Subcutaneous adipose tissue (tissue), 4 donors: ENCODE measurements around the gene EID1. TPM values are rescaled to one million over a fixed set of nuclear protein-coding genes. Genes with fewer than 3 reads are reported as not detected.

ENCODE experiments used
- total RNA-seq, 4 donors: library from RNA; depleted of rRNA; stranded (reverse); fragments of >200 nt; gene quantifications; one replicate each; pipeline ENCODE4 v1.1.0, GENCODE V29; 2016
- TF ChIP-seq, protein P1 (sequence below): fragments of 450-650 bp; IDR thresholded peaks from one replicate; pipeline ENCODE4 v1.5.1; 2016; ENCODE audit warnings: low read depth, mild to moderate bottlenecking, control low read depth, antibody characterized with exemption, moderate library complexity

EID1 gene
- total RNA-seq, 4 donors from 2014 or later = 140 to 200 (median 154) TPM

DNA sequence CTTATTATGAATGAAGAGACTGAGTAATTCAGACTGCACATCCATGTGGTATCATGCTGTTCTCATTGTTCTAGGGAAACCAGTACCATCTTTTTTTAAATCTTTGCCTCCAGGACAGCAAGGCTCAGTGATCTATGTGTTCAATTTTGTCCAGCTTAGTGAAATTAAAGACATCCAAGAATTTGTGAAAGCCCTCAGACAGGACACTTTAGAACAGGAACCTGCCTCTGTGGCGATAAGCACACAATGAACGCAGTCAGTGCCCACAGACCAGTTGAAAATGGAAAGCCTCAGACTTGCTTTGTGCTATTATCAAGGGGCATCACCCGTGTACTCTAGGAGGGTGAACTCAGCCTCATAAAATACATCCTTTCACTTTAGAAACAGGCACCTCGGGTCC is 20.1 kb downstream of the EID1 start:
- TF ChIP-seq, protein P1, sequence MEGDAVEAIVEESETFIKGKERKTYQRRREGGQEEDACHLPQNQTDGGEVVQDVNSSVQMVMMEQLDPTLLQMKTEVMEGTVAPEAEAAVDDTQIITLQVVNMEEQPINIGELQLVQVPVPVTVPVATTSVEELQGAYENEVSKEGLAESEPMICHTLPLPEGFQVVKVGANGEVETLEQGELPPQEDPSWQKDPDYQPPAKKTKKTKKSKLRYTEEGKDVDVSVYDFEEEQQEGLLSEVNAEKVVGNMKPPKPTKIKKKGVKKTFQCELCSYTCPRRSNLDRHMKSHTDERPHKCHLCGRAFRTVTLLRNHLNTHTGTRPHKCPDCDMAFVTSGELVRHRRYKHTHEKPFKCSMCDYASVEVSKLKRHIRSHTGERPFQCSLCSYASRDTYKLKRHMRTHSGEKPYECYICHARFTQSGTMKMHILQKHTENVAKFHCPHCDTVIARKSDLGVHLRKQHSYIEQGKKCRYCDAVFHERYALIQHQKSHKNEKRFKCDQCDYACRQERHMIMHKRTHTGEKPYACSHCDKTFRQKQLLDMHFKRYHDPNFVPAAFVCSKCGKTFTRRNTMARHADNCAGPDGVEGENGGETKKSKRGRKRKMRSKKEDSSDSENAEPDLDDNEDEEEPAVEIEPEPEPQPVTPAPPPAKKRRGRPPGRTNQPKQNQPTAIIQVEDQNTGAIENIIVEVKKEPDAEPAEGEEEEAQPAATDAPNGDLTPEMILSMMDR = no peak

DNA sequence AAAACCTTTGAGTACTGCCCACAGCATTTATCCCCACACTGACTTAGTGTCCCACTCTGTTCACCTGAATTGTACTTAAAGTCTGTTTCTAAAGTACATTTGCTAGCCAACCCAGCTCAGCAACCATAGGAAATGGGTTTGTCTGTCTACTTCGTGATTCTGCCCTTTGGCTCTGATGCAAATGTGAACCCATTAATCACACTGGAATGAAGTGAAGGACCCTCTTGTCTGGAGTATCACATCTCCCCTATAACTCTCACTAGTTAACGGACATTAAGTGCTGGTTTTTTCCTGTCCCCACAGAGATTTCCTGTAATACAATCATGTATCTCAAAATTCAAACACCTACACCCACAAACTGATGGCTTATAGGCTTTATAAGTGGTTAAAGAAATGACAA is 20.5 kb downstream of the EID1 start:
- TF ChIP-seq, protein P1 = no peak

DNA sequence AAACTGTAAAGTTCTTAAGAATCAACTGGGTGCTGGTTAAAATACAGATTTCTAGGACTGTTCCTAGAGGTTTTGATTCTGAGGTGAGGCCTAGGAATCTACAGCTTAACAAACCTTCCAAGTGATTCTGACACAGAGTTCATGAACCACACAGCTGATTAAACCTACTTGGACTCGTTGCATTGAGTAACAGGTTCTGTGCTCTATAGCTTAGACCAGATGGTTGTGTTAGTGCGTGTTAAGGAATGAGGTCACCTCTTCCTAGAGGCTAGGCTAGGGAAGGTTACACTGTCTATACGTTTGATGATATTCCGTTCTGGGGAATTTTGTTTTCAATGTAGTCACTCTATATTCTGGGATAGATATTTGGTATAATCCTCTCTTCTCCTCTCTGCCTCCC is 21.9 kb downstream of the EID1 start:
- TF ChIP-seq, protein P1 = no peak

DNA sequence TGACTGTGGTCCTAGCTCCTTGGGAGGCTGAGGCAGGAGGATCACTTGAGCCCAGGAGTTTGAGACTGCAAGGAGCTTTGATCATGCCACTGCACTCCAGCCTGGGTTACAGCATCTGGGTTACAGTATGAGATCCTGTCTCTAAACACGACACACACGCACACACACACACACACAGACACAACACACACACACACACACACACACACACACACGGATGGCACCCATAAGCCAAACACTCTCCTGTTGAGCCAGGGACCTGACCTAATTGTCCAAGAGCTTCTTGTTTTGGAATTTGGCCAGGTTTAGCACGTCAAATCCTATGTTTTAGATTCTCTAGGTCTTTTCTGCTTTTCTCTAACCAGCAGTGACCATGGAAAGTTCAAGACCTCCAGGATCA is 26.8 kb downstream of the EID1 start:
- TF ChIP-seq, protein P1 = no peak

DNA sequence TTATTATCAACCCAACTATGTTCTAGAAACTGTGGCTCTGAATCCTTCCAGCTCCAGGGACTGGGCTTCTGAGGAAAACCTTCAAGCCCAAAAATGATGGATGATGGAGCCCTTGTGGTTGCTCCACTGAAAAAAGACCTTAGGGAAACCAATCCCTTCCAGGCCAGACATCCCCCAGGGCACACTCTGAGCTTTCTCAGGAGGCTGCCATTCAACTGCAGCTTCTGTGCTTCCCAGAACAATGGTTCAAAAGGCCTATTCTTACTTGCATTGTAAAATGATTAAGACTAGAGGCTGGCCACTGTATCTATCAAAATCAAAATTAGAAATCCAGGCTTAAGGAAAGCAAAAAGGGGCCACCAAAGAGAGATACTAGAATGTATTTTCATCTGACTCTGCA is 27.3 kb downstream of the EID1 start:
- TF ChIP-seq, protein P1 = no peak

DNA sequence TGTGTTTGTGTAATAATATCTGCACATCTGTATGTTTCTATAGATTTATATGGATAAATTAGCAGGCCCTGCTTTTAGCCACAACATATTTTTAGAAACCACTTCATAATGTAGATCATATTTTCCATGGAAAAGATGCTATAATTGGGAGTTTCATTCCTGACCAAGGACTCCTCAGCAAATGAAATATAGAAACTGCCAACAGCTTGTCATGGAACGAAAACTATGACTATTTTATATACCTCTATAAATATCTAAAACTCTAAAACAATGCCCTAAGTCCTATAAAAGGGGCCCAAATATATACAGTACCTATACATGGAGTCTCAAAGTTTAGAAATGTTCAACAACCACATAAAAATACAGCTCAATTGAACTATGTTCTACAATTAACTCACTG is 27.9 kb downstream of the EID1 start:
- TF ChIP-seq, protein P1 = no peak

DNA sequence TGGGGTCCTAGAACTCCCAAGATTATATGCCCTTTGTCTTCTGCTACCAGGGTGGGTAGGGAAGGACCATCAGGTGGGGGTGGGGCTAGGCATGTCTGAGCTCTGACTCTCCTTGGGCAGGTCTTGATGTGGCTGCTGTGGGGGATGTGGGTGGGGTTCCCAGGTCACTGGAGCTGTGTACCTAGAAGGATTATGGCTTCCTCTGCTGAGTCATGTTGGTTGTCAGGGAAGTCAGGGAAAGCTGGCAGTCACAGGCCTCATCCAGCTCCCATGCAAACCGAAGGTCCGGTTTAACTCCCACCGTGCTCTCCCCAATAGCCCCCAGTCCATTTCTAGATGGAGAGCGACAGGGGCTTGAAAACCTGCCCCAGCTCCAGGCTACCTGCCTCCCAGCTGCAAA is 35.2 kb downstream of the EID1 start:
- TF ChIP-seq, protein P1 = no peak
